T-helper 1 cell (primary cell): ENCODE results near the gene INKA2.
"Not testable (repeated sequence)": the region's sequence is repeated elsewhere in the genome, so short reads cannot be mapped to it uniquely, and the experiment has no call there.

Source experiments
- DNase-seq, 5 donors: peaks; one replicate each; pipeline ENCODE4 v3.0.0-alpha.2; 2012 to 2020

Gene INKA2

DNA sequence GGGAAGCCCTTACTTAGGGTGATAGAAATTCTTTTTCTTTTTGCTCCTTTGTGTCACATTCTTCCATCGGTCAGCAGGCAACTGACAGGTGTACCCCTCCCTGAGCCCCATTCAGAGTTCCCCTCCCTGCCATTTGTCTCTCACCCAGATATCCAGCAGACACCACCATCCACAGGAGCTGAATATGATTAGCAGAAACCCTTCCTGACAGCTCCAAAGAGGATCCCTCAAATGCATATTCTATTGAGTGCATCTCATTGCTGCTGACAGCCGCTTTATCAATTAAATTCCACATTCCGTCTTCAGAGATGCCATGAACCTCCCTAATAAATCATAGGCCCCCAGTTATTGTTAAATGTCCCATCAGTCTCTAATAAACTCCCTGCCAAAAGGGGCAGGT, 10.4 kb upstream of the INKA2 start:
- DNase-seq = no peak

DNA sequence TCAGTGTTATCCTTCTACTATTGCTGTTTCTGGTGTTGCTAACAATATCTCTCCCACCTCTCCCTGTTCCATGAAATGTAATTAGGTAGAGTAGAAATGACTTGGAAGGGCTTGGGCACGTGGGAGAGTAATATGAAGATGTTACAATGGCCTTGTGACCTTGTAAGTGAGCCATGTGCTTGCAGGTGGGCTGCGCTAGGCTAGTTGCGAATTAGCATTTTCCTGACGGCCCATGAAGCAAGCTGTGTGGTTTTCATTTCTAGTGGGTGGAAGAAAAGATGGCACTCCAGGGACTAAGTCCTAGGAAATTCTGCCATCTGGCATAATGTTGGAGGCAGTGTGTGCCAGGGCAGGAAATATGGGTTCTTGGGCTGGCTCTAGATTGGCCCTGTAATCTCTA, 8.8 kb upstream of the INKA2 start:
- DNase-seq = no peak

GRCh38 chr1:111747282-111747734, 8.1 kb upstream of the INKA2 start:
- DNase-seq = peak in 4 of 5 donors; percentile 38 to 85 (median 56)

- no peak for DNase-seq
Measured at GRCh38 chr1:111746614-111746999, 7.4 kb upstream of the INKA2 start.

DNA sequence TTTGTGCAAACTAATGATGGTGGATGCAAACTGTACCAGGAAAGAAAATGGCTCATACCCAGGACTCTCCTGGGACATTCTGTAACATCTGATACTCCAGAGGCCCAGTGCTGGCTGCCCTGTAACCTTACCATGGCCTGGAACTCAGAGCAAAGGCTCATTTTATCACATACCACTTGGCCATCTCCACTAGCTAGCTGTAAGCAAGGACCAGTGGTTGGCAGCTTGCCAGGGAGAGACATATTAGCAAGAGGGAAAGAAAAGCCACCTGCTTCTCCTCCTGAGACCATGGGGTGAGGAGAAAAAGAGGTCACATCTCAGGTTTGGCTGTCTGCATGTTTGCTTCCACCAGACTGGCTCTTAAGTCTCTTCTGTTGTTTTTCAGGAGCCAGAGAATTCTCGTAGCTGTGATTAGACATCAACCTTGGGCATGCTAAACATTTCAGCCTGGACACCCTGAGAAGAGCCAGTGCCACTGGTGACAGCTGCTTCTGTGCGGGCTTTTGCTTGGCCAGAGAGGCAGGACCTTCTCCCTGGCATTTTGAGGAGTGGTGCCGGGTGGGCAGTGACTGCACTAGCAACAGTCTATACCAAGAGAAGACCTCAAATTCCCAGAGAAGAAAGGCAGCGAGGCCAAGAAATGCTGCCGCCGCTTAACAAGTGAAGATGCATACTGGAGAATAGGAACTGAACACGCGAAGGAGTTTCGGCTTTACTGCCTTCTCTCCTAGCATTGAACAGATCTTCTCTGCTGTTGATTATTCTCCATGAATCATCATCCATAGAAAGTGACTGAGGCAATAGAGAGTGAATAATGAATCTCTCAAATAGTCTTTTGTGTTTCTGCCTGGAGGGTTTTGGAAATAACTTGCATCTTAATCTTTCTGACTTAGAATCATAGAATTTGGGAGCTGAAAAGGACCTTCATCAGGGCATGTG, 6.7 kb upstream of the INKA2 start:
- DNase-seq = no peak

GRCh38 chr1:111743679-111744101, 4.5 kb upstream of the INKA2 start:
- no peak for DNase-seq

DNA sequence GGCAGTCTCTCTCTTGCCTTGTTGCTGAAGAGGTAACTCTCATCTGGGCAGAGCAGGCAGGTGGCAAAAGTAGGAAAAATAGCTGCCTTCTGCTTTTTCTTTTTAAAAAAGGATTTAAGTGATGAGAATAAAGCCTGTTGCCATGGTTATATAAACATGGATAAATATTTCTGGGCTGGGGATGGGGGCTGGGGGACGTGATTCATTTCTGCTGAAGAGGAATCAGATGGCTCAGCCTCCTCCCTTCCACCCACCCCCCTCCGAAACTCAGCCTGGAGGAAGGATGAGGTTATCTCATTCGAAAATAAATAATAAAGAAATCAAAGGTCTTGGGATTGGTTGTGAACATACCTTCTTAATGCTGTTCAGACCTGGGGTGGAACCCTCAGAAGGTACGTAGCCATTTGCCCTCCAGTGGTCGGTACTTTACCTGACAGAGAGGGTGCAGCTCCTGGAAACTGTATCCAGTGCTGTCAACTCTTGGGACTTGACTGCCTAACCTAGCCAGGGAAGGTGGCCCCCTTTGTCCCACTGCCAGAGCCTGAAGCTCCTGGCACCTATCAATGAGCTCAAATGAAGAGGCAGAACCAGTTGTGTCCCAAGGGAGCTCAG, 3.8 kb upstream of the INKA2 start:
- no peak for DNase-seq

DNA sequence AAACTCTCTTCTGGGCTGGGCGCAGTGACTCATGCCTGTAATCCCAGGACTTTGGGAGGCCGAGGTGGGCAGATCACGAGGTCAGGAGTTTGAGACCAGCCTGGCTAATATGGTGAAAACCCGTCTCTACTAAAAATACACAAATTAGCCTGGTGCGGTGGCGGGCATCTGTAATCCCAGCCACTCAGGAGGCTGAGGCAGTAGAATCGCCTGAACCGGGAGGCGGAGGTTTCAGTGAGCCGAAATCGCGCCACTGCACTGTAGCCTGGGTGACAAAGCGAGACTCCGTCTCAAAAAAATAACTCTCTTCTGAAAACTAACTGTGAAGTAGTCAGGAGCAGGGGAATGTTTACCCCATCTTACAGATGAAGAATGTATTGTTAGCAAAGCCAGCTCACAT, 3.1 kb upstream of the INKA2 start:
- DNase-seq = not testable (repeated sequence)

GRCh38 chr1:111739925-111740765, 950 bp upstream of the INKA2 start:
- peak in 1 of 5 donors; percentile 6 for DNase-seq

- peak in 4 of 5 donors; percentile 29 to 68 (median 40) for DNase-seq
Measured at GRCh38 chr1:111738436-111739193, 580 bp downstream of the INKA2 start.

DNA sequence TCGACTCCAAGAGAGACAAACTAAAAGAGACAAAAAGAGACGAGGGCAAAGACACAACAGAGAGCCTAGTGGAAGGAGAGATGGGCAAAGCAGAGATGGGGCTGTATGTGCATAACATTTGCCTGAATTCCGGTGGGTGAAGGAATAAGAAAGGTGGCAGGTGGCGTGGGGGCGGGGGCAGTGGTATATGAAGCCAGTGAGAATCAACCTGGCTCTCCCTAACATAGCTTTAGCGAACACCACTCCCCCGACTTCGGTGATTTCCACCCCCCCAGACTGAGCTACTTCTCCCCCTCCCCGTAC, 1.1 kb downstream of the INKA2 start:
- DNase-seq = no peak

- no peak for DNase-seq
Measured at GRCh38 chr1:111737216-111738132, 1.7 kb downstream of the INKA2 start.

GRCh38 chr1:111736548-111737215, 2.5 kb downstream of the INKA2 start:
- DNase-seq = no peak

- DNase-seq = no peak
Measured at GRCh38 chr1:111735858-111736544, 3.2 kb downstream of the INKA2 start.

DNA sequence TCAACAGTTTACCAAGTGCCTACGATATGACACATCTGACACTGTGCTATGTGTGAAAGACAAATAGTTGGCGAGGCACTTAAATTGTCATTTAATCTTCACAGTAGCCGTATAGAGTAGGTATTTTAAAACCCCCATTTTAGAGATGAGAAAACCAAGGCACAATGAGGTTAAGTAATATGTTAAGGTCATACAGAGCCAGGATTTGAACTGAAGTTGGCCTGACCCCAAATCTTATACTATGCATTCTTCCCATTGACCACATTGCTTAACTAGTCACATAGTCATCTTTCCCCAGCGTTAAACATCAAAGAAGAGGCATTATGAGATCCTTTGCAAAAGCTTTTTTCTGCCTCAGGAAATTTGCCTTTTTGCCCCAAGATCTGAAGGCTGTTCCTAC, 3.9 kb downstream of the INKA2 start:
- no peak for DNase-seq

GRCh38 chr1:111734856-111735255, 4.3 kb downstream of the INKA2 start:
- DNase-seq = no peak

GRCh38 chr1:111734426-111734825, 4.8 kb downstream of the INKA2 start:
- DNase-seq = no peak

DNA sequence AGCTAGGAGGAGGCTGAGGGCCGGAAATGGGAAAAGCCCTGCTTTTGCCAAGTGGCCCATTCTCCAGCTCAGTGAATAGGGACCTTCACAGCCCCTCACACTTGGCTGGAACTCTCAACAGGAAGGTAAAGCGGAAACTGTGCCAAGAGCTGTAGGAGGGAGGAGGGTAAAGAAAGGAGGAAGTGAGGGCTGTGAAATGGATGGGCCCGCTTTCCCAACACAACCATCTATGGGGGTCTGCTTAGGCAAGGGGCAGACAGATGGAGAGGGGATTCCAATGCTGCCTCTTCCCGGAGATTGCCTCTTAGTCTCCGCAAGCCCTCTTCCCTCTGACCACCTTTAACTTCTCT, 5.2 kb downstream of the INKA2 start:
- no peak for DNase-seq

DNA sequence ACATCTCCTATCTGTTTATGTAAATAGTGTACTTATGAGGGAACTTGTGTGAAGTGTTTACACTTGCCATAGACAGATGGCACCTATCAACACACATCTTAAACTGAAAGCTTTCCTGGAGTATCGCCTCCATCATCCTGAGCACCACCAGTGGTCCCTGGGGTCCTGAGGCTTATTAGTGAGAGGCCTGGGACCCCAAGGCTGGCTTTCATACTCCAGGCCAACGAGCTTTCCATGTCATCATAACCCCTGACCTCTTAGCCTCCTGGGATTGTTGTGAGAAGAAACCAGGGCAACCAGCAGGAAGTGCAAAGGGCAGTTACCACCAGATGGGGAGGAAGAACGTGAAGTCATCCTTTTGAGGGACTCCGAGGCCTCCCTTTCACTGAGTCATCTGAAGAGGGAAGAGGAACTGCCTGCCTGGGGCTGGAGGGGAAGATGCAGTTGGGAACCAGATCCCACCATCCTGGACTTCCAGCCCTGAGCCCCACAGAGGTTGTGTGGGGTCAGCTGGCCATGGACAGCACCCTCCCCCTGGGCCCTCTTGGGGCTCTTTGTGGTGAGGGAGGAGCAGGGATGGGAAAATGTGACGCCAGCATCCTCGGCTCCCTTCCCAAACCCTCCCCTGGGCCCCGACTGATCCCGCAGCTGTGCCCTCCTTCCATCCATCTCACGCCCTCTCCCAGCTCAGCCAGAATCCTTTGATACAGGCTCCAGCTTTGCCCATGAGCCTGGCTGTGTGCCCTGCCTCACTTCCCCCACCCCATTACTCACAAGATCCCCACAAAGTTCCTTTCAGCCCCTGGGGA, 5.8 kb downstream of the INKA2 start:
- DNase-seq = peak in 1 of 5 donors; percentile 18
